Cardiac muscle cell (in vitro differentiated cells and primary cell): ENCODE data around the gene FAM149A. TPM values are rescaled to one million over a fixed set of nuclear protein-coding genes. Genes with fewer than 3 reads are reported as not detected.

ENCODE experiments used
- DNase-seq, 2 donors: peaks; one replicate each; pipeline versions ENCODE4 v3.0.0 to v3.0.0-alpha.2; 2010 to 2017; ENCODE audit warnings: low read depth in 1 of 2, low spot score in 1 of 2
- H3K27ac ChIP-seq: fragments of 200-600 bp; sonication (generic); 2 replicates; pipeline ENCODE4 v1.5.1; 2016
- H3K27me3 ChIP-seq: fragments of 200-600 bp; sonication (generic); 2 replicates; pipeline ENCODE4 v1.6.0; 2016; ENCODE audit warnings: control low read depth
- H3K36me3 ChIP-seq: fragments of 200-600 bp; sonication (generic); 2 replicates; pipeline ENCODE4 v1.5.1; 2016; ENCODE audit warnings: control low read depth
- H3K4me1 ChIP-seq: fragments of 200-600 bp; sonication (generic); 2 replicates; pipeline ENCODE4 v1.8.1; 2017; ENCODE audit warnings: low read depth, mild to moderate bottlenecking, mixed run types
- H3K4me3 ChIP-seq: fragments of 200-600 bp; sonication (generic); 2 replicates; pipeline ENCODE4 v1.5.1; 2016; ENCODE audit warnings: mild to moderate bottlenecking
- H3K9me3 ChIP-seq: fragments of 200-600 bp; sonication (generic); 2 replicates; pipeline ENCODE4 v1.5.1; 2017; ENCODE audit warnings: low read depth, mild to moderate bottlenecking, control low read depth
- CTCF ChIP-seq: IDR thresholded peaks from 2 replicates; pipeline ENCODE4 v1.5.1; 2012; ENCODE audit warnings: low read depth, mild to moderate bottlenecking, low read length
- polyA plus RNA-seq: library from polyadenylated mRNA; unstranded; fragments of >200 nt; fragmentation: Nextera tagmentation; extraction: Ambion mirVana; gene quantifications from 2 replicates; pipeline ENCODE4 v1.2.1, GENCODE V29; 2016
- total RNA-seq: library from RNA; depleted of rRNA; stranded (reverse); fragments of >200 nt; gene quantifications from 2 replicates; pipeline ENCODE4 v1.2.3, GENCODE V29; 2016

Gene FAM149A
- total and polyA plus RNA-seq, 2 experiments from 2014 or later, result 9.8 to 14.1 TPM

GRCh38 chr4:186205156-186205555 lies 100.7 kb downstream of the FAM149A start:
- TF ChIP-seq CTCF, result no peak
- Histone ChIP-seq H3K27me3 (no peaks in the 10 kb centered on the region), H3K27ac (no peak overlapping the region), H3K9me3 (no peaks in the 10 kb centered on the region), H3K4me3 (no peak overlapping the region), H3K36me3 (no peaks in the 10 kb centered on the region), H3K4me1 (peaks cover 10% of the 10 kb centered on the region)
- DNase-seq, result no peak

- no peaks in the 10 kb centered on the region for H3K27me3 ChIP-seq
- peak in 1 of 2 donors; percentile 4 for DNase-seq
- H3K4me3 ChIP-seq, result no peak overlapping the region
- no peaks in the 10 kb centered on the region for H3K9me3 ChIP-seq
- TF ChIP-seq CTCF, result no peak
- no peak overlapping the region for H3K27ac ChIP-seq
- H3K4me1 ChIP-seq, result no peaks in the 10 kb centered on the region
- H3K36me3 ChIP-seq, result no peaks in the 10 kb centered on the region
Measured at GRCh38 chr4:186216465-186217024, 112.0 kb downstream of the FAM149A start.

DNA sequence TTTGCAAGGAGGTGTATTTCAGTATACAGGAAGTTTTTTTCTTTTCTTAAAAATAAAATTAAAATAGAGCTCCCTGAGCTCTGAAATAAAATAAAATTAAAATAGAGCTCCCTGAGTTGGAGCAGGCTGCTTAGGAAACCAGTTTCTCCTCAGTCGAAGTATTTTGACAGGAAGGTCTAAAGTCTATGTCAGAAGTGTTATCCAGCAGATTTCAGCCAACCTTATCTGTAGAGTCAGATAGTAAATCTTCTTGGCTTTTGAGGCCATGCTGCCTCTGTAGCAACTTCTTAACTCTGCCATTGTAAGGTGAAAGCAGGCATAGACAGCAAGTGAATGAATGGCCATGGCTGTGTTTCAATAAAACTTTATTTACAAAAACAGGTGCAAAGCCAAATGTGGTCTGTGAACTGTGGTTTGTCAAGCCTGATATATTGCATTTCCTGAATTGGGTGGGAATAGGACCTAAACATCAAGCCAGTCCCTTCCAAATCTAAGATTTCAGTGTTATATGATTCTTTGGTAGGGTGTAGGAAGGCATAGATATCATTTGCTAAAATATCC lies 113.3 kb downstream of the FAM149A start:
- Histone ChIP-seq H3K27ac (no peak overlapping the region), H3K36me3 (no peaks in the 10 kb centered on the region), H3K9me3 (no peaks in the 10 kb centered on the region), H3K4me1 (no peaks in the 10 kb centered on the region), H3K4me3 (no peak overlapping the region), H3K27me3 (no peaks in the 10 kb centered on the region)
- DNase-seq, result no peak
- no peak for TF ChIP-seq CTCF

DNA sequence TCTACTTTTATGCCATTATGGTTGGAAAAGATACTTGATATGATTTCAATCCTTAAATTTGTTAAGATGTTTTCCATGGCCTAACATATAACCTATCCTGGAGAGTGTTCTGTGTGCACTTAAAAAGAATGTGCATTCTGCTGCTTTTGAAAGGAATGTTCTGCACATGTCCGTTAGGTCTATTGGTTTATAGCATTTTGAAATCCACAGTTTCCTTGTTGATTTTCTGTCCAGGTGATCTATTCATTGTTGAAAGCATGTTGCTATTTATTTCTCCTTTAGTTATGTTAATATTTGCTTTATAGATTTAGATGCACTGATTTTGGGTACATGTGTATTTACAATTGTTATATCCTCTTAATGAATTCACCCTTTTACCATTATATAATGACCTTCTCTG lies 117.1 kb downstream of the FAM149A start:
- H3K36me3 ChIP-seq, result no peaks in the 10 kb centered on the region
- no peak for DNase-seq
- TF ChIP-seq CTCF, result no peak
- no peak overlapping the region for H3K27ac ChIP-seq
- no peaks in the 10 kb centered on the region for H3K4me1 ChIP-seq
- no peak overlapping the region for H3K4me3 ChIP-seq
- no peaks in the 10 kb centered on the region for H3K9me3 ChIP-seq
- H3K27me3 ChIP-seq, result no peaks in the 10 kb centered on the region

Other genes starting within 250 kb of the FAM149A start
- 0.21 TPM in 1 of 2 replicates, not detected in the other for gene TLR3, start 35.5 kb upstream of the FAM149A start, total RNA-seq
- gene TLR3, start 35.5 kb upstream of the FAM149A start, polyA plus RNA-seq, result not detected in 2 replicates
- 4.8 and 7.3 TPM in 2 replicates for gene CYP4V2, start 86.9 kb downstream of the FAM149A start, total RNA-seq
- gene CYP4V2, start 86.9 kb downstream of the FAM149A start, polyA plus RNA-seq, result 5.9 and 7.2 TPM in 2 replicates
- gene KLKB1, start 122.8 kb downstream of the FAM149A start, total RNA-seq, result 0.09 TPM in 1 of 2 replicates, not detected in the other
- gene KLKB1, start 122.8 kb downstream of the FAM149A start, polyA plus RNA-seq, result not detected in 2 replicates
- gene F11, start 161.5 kb downstream of the FAM149A start, total RNA-seq, result not detected in 2 replicates
- not detected in 2 replicates for gene F11, start 161.5 kb downstream of the FAM149A start, polyA plus RNA-seq